HG02938 (cell line): ENCODE measurements around the gene BICD1.
"Not testable (repeated sequence)": the region's sequence is repeated elsewhere in the genome, so short reads cannot be mapped to it uniquely, and the experiment has no call there.

Source experiments
- ATAC-seq: cut with Tn5 transposase; IDR thresholded peaks from one replicate; pipeline ENCODE4 v1.9.1; 2021; ENCODE audit warnings: mild to moderate bottlenecking, moderate library complexity; ENCODE audit not compliant: unreplicated experiment

BICD1 gene

GRCh38 chr12:32106517-32107358 lies at the start of gene BICD1:
Gene BICD1 (plus strand): TSS chr12:32106847. CDS start chr12:32107332, 485 bp downstream.
- ATAC-seq = peak; percentile 71

- no peak for ATAC-seq
Observed at GRCh38 chr12:32061033-32061432, 45.6 kb upstream of the BICD1 start.

- no peak for ATAC-seq
Observed at GRCh38 chr12:32062881-32063280, 43.8 kb upstream of the BICD1 start.

GRCh38 chr12:32063796-32064195 lies 42.9 kb upstream of the BICD1 start:
- no peak for ATAC-seq

- no peak for ATAC-seq
Observed at GRCh38 chr12:32066206-32066605, 40.4 kb upstream of the BICD1 start.

GRCh38 chr12:32069071-32069470 lies 37.6 kb upstream of the BICD1 start:
- ATAC-seq = no peak

GRCh38 chr12:32069731-32070130 lies 36.9 kb upstream of the BICD1 start:
- ATAC-seq = no peak

- ATAC-seq = no peak
Observed at GRCh38 chr12:32070370-32070769, 36.3 kb upstream of the BICD1 start.

GRCh38 chr12:32072102-32072501 lies 34.5 kb upstream of the BICD1 start:
- ATAC-seq = no peak

GRCh38 chr12:32074432-32074831 lies 32.2 kb upstream of the BICD1 start:
- no peak for ATAC-seq

GRCh38 chr12:32076941-32077340 lies 29.7 kb upstream of the BICD1 start:
- ATAC-seq = no peak

- no peak for ATAC-seq
Observed at GRCh38 chr12:32080435-32080834, 26.2 kb upstream of the BICD1 start.

- ATAC-seq = no peak
Observed at GRCh38 chr12:32083489-32083888, 23.2 kb upstream of the BICD1 start.

GRCh38 chr12:32084017-32084688 lies 22.5 kb upstream of the BICD1 start:
- no peak for ATAC-seq

- ATAC-seq = no peak
Observed at GRCh38 chr12:32084753-32085152, 21.9 kb upstream of the BICD1 start.

- ATAC-seq = no peak
Observed at GRCh38 chr12:32087306-32087705, 19.3 kb upstream of the BICD1 start.

GRCh38 chr12:32089156-32089555 lies 17.5 kb upstream of the BICD1 start:
- no peak for ATAC-seq

- ATAC-seq = no peak
Observed at GRCh38 chr12:32089586-32089985, 17.1 kb upstream of the BICD1 start.

- ATAC-seq = no peak
Observed at GRCh38 chr12:32091696-32092095, 15.0 kb upstream of the BICD1 start.

GRCh38 chr12:32098112-32098511 lies 8.5 kb upstream of the BICD1 start:
- ATAC-seq = no peak

- not testable (repeated sequence) for ATAC-seq
Observed at GRCh38 chr12:32099275-32099674, 7.4 kb upstream of the BICD1 start.

- no peak for ATAC-seq
Observed at GRCh38 chr12:32100361-32100760, 6.3 kb upstream of the BICD1 start.
